Neural cell (in vitro differentiated cells): ENCODE measurements around the gene PLXNA2. TPM values are rescaled to one million over a fixed set of nuclear protein-coding genes. Genes with fewer than 3 reads are reported as not detected.

Source experiments
- H2AFZ ChIP-seq: fragments of 200-600, 300-800 bp; sonication (generic), shearing (Covaris generic); 2 replicates; pipeline ENCODE4 v1.6.0; 2014; ENCODE audit warnings: low read depth, mild to moderate bottlenecking, antibody characterized with exemption, low read length, moderate library complexity
- H3F3A ChIP-seq: fragments of 200-600 bp; shearing (Covaris generic); 2 replicates; pipeline ENCODE4 v1.6.1; 2016; ENCODE audit warnings: mild to moderate bottlenecking, moderate library complexity, mixed read lengths, antibody characterized with exemption, low read length; ENCODE audit not compliant: insufficient read depth, poor library complexity, severe bottlenecking
- H3K27ac ChIP-seq: fragments of 200-600, 300-800 bp; sonication (generic), shearing (Covaris generic); 2 replicates; pipeline ENCODE4 v1.5.1; 2014; ENCODE audit warnings: mild to moderate bottlenecking, low read length, moderate library complexity
- H3K27me3 ChIP-seq: fragments of 300-800, 200-600 bp; sonication (generic), shearing (Covaris generic); 2 replicates; pipeline ENCODE4 v1.6.0; 2014; ENCODE audit warnings: mild to moderate bottlenecking, low read depth, low read length, moderate library complexity; ENCODE audit not compliant: insufficient read depth
- H3K36me3 ChIP-seq: fragments of 300-800, 200-600 bp; sonication (generic), shearing (Covaris generic); 2 replicates; pipeline ENCODE4 v1.5.1; 2014; ENCODE audit warnings: mild to moderate bottlenecking, antibody characterized with exemption, low read length, moderate library complexity; ENCODE audit not compliant: insufficient read depth
- H3K4me2 ChIP-seq: fragments of 300-800, 200-600 bp; sonication (generic), shearing (Covaris generic); 2 replicates; pipeline ENCODE4 v1.6.0; 2014; ENCODE audit warnings: mild to moderate bottlenecking, low read length
- H3K4me3 ChIP-seq: fragments of 300-800, 200-600 bp; sonication (generic), shearing (Covaris generic); 2 replicates; pipeline ENCODE4 v1.5.1; 2014; ENCODE audit warnings: mild to moderate bottlenecking, low read length, moderate library complexity
- H3K79me2 ChIP-seq: fragments of 200-600 bp; shearing (Covaris generic); replicated peaks from 2 replicates; pipeline ENCODE4 v1.6.0; 2014; ENCODE audit warnings: mild to moderate bottlenecking, low read length, moderate library complexity; ENCODE audit not compliant: insufficient read depth
- H3K9ac ChIP-seq: fragments of 300-800, 200-600 bp; sonication (generic), shearing (Covaris generic); 2 replicates; pipeline ENCODE4 v1.6.1; 2016; ENCODE audit warnings: mild to moderate bottlenecking, low read length, mixed read lengths
- H3K9me2 ChIP-seq: fragments of 200-600 bp; shearing (Covaris generic); 2 replicates; pipeline ENCODE4 v1.6.1; 2016; ENCODE audit warnings: mild to moderate bottlenecking, low read length, mixed read lengths; ENCODE audit not compliant: insufficient read depth
- H3K9me3 ChIP-seq: fragments of 200-600, 300-800 bp; sonication (generic), shearing (Covaris generic); 2 replicates; pipeline ENCODE4 v1.6.1; 2016; ENCODE audit warnings: mild to moderate bottlenecking, mixed run types, low read length, moderate library complexity, mixed read lengths
- H4K20me1 ChIP-seq: fragments of 200-600 bp; shearing (Covaris generic); 2 replicates; pipeline ENCODE4 v1.6.1; 2016; ENCODE audit warnings: mild to moderate bottlenecking, mixed run types; ENCODE audit not compliant: insufficient read depth
- CTCF ChIP-seq: fragments of 450-650 bp; IDR thresholded peaks from 2 replicates; pipeline ENCODE4 v1.5.1; 2014; ENCODE audit warnings: antibody characterized with exemption, mild to moderate bottlenecking, moderate library complexity; ENCODE audit not compliant: poor library complexity, severe bottlenecking
- EP300 ChIP-seq: fragments of 450-650 bp; conservative IDR thresholded peaks from 2 replicates; pipeline ENCODE4 v1.6.1; 2014; ENCODE audit warnings: antibody characterized with exemption, mild to moderate bottlenecking, moderate library complexity; ENCODE audit not compliant: poor library complexity, severe bottlenecking
- EZH2 ChIP-seq: fragments of 200-600, 300-800 bp; shearing (Covaris generic), sonication (generic); IDR thresholded peaks from 2 replicates; pipeline ENCODE4 v1.6.1; 2014; ENCODE audit warnings: antibody characterized with exemption, low read length, borderline replicate concordance, mild to moderate bottlenecking; ENCODE audit not compliant: insufficient read depth, poor library complexity, severe bottlenecking
- MXI1 ChIP-seq: fragments of 450-650 bp; conservative IDR thresholded peaks from 2 replicates; pipeline ENCODE4 v1.6.1; 2014; ENCODE audit warnings: antibody characterized with exemption, mild to moderate bottlenecking; ENCODE audit not compliant: poor library complexity, severe bottlenecking
- POLR2AphosphoS5 ChIP-seq: IDR thresholded peaks from 2 replicates; pipeline ENCODE4 v1.6.1; 2012
- RAD21 ChIP-seq: fragments of 450-650 bp; conservative IDR thresholded peaks from 2 replicates; pipeline ENCODE4 v1.6.1; 2014; ENCODE audit warnings: antibody characterized with exemption, mild to moderate bottlenecking, moderate library complexity
- REST ChIP-seq: IDR thresholded peaks from 2 replicates; pipeline ENCODE4 v1.6.1; 2012; ENCODE audit warnings: borderline replicate concordance
- SMC3 ChIP-seq: fragments of 450-650 bp; conservative IDR thresholded peaks from 2 replicates; pipeline ENCODE4 v1.6.1; 2014; ENCODE audit warnings: antibody characterized with exemption, mild to moderate bottlenecking, moderate library complexity; ENCODE audit not compliant: poor library complexity
- TAF1 ChIP-seq: IDR thresholded peaks from 2 replicates; pipeline ENCODE4 v1.6.1; 2012; ENCODE audit warnings: low read depth
- polyA plus RNA-seq: library from polyadenylated mRNA; depleted of rRNA; stranded (reverse); fragments of >200 nt; gene quantifications from 2 replicates; pipeline ENCODE4 v1.2.3, GENCODE V29; 2014

The PLXNA2 gene
- polyA plus RNA-seq, 1 donor from 2014 or later = 30.6 TPM

DNA sequence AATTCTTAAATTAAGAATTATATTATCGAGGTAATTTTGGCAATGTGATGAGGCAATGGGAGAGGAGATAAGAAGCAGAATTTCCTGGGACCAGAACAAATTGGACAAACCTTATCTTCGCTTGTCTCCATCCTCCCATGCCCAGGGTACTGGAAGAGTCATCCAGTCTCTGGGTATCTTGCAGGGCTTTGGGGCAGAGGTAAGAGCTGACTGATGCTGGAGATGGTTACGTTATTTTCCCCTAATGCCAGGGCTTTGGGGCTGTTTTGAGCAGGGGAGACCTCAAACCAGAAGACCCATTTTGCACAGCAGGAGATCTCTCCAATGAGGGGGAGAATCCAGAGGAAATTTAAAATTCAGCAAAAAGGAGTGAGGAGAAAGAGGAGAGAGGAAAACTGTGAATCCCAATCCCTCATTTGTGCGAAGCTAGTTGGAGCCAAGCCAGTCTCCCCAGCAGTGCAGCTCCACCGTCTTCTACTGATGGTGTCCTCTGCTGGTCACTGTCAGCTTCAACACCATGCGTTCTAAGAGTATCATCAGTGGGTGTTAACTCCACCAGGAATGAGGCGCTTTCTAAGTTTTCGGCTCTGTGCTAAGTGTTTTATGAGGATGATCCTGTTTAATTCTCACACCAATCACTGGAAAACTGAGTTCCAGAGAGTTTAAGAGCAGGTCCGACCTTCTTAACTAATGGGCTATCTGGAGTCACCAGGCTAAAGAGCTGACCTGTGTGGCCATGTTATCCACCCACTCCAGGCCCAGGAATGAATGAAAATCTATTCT is 246.5 kb downstream of the PLXNA2 start:
- Histone ChIP-seq H4K20me1 (no peaks in the 10 kb centered on the region), H3F3A (no peaks in the 10 kb centered on the region), H3K36me3 (no peaks in the 10 kb centered on the region), H3K9me2 (no peaks in the 10 kb centered on the region), H3K27me3 (no peaks in the 10 kb centered on the region), H2AFZ (no peak overlapping the region), H3K9ac (no peak overlapping the region), H3K9me3 (no peaks in the 10 kb centered on the region), H3K27ac (no peak overlapping the region), H3K4me2 (no peak overlapping the region), H3K79me2 (no peaks in the 10 kb centered on the region), H3K4me3 (no peak overlapping the region)
- TF ChIP-seq MXI1 (no peak), POLR2AphosphoS5 (no peak), SMC3 (peak; percentile 36), CTCF (peak; percentile 59), RAD21 (peak; percentile 24), EZH2 (no peak)

- Histone ChIP-seq H3K4me2 (no peak overlapping the region), H3K27ac (no peak overlapping the region), H3F3A (no peaks in the 10 kb centered on the region), H3K36me3 (no peaks in the 10 kb centered on the region), H3K79me2 (no peaks in the 10 kb centered on the region), H3K9ac (no peak overlapping the region), H4K20me1 (no peaks in the 10 kb centered on the region), H3K9me2 (no peaks in the 10 kb centered on the region), H3K9me3 (no peaks in the 10 kb centered on the region), H3K27me3 (no peaks in the 10 kb centered on the region), H3K4me3 (no peak overlapping the region), H2AFZ (no peak overlapping the region)
- TF ChIP-seq POLR2AphosphoS5 (no peak), RAD21 (no peak), TAF1 (no peak), SMC3 (no peak), EZH2 (no peak), MXI1 (no peak), CTCF (no peak), REST (no peak), EP300 (no peak)
These were observed 247.5 kb downstream of the PLXNA2 start for GRCh38 chr1:207996636-207997035.
